Breast epithelium (tissue), 3 donors: ENCODE measurements around the gene MACROD2.

Source experiments
- CTCF ChIP-seq, 3 donors: fragments of 450-650 bp; IDR thresholded peaks; one replicate each; pipeline ENCODE4 v1.5.1; 2016 to 2017; ENCODE audit warnings: antibody characterized with exemption in 3 of 3, mild to moderate bottlenecking in 3 of 3, moderate library complexity in 3 of 3
- POLR2AphosphoS5 ChIP-seq, 3 donors: sonication (generic); formaldehyde crosslinking; IDR thresholded peaks; one replicate each; pipeline ENCODE4 v1.6.1; 2017; ENCODE audit warnings: antibody characterized with exemption in 3 of 3

GRCh38 chr20:14948416-14948815 is 953.1 kb downstream of the MACROD2 start:
- TF ChIP-seq CTCF (IDR thresholded peaks at IDR 0.05) (no peak), POLR2AphosphoS5 (IDR thresholded peaks at IDR 0.05) (no peak)
